GM19351 (cell line): ENCODE data around the gene FGG.

Experiments used
- ATAC-seq: cut with Tn5 transposase; IDR thresholded peaks from one replicate; pipeline ENCODE4 v1.9.1; 2021; ENCODE audit warnings: mild to moderate bottlenecking, moderate library complexity; ENCODE audit not compliant: unreplicated experiment

FGG gene

GRCh38 chr4:154586296-154587033 lies 26.0 kb downstream of the FGG start:
- no peak for ATAC-seq

DNA sequence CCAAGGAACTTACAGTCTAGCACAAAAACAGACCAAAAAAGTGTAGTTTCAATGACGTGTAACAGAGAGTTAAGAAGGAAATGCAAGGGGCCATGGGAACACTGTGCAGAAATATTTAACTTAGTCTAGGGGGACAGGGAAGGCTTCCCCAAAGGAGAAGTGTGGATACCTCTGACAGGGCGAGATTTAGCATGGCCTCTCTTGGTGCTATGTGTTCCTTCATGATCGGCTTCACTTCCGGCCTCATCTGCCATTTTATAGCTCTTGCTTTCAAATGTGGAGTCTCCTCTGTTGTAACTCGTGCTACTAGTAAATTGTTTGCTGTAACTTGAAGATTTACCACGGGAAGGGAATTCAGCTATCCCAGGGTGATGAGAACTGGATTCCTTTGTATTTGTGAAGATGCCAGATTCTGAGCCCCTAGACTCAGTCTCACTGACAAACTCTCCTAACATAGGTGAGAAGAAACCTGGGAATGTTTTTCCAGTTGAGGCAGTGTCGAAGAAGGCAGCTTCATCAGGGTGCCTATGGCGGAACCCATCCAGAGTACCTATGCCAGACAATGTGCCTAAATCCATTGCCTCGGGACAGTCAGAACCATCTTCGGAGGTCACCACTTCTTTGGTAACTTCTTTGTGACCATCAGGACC lies 27.0 kb downstream of the FGG start:
- no peak for ATAC-seq

DNA sequence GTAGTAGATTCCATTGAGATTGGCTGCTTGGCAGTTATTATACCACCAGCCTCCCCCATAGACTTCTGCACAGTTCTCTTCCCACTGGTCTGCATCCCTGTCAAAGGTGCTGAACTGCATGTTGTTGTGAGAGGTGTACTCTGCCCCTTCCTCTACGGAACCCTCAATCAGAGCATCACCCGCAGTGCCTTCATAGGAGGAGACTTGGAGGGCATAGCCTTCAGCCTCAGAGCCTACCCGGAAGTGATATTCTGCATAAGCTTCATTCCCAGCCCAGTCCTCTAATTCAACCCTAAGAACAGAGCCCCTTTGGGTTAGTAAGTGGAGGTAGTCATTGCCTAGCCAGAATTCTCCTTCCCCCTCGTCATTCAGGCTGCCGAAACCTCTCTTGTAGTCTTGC lies 28.2 kb downstream of the FGG start:
- ATAC-seq, result no peak

DNA sequence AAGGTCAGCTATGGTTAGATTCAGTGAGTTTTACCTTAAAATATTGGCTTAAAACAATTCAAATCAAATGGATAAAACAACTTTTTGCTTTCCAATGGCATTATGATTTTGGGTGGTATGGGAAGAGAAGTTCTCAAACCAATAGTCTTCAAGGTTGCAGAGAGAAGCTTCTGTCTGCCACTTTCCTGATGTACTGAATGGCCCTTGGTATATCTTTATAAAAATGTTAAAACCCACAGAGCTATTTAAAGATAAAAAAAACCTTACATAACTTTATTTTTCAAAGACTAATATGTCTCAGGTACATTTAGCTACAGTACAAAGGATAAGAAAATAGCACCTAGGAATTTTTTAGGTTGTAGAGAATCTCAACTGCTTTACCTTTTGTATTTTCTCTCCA lies 28.8 kb downstream of the FGG start:
- ATAC-seq, result no peak

DNA sequence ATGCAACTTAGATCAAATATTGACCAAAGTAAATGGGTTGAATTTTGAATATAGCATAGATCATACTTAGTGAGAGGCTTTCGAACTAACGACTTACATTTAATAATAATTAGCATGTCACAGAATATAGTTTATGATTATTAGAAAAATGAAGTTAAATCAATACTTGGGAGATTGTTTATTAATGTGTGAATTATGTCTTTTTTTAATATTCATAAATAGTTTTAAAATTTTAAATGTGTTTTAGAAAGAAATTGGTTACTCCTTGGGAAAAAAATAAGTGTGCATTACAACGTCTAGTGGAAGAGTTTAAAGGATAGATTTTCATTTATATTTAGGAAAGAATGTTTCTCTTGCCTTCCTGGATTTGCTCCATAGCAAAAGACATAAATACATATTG lies 29.2 kb downstream of the FGG start:
- ATAC-seq, result no peak

DNA sequence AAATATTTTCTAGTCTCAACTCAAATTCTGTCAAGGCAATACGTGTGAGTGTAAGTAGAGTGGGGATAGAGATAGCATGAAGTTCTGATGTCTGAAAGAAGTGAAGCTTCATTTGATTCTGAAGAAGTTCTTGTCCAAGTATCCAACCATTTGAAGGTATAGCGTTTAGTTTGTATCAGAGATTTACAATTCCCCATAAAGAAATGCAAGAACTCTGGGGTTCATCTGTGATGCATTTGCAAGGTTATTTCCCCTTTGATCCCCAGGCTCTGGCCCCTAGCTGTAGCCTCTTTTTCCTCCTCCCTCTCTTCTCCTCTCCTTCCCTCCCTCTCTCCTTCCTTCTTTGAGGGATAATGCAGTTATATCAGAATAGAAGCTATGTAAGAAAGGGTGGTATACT lies 29.7 kb downstream of the FGG start:
- no peak for ATAC-seq

- ATAC-seq, result no peak
Observed at GRCh38 chr4:154579927-154580326, 32.5 kb downstream of the FGG start.

GRCh38 chr4:154578919-154579318 lies 33.5 kb downstream of the FGG start:
- ATAC-seq, result no peak

DNA sequence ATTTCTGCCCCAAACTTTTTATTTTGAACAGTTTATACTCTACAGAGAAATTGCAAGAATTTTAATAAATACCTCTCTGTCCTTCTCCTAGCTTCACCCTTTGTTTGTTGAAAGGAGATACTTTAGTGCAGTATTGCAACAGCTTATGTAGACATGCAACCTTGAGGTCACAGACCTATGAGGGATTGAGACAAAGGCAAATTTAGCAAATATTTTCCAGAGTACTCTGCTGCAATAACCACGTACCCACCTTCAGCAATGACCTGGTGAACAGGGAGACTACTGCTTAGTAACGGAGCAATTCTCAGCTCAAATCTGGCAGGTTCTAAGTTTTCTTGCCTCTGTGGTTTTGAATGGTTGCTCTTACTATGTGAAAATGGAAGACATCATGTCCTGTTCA lies 35.1 kb downstream of the FGG start:
- ATAC-seq, result no peak

GRCh38 chr4:154574311-154574710 lies 38.1 kb downstream of the FGG start:
- ATAC-seq, result no peak

GRCh38 chr4:154573190-154573870 lies 39.1 kb downstream of the FGG start:
- ATAC-seq, result no peak

DNA sequence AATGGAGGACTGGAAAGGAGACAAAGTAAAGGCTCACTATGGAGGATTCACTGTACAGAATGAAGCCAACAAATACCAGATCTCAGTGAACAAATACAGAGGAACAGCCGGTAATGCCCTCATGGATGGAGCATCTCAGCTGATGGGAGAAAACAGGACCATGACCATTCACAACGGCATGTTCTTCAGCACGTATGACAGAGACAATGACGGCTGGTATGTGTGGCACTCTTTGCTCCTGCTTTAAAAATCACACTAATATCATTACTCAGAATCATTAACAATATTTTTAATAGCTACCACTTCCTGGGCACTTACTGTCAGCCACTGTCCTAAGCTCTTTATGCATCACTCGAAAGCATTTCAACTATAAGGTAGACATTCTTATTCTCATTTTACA lies 42.9 kb downstream of the FGG start:
- ATAC-seq, result no peak

DNA sequence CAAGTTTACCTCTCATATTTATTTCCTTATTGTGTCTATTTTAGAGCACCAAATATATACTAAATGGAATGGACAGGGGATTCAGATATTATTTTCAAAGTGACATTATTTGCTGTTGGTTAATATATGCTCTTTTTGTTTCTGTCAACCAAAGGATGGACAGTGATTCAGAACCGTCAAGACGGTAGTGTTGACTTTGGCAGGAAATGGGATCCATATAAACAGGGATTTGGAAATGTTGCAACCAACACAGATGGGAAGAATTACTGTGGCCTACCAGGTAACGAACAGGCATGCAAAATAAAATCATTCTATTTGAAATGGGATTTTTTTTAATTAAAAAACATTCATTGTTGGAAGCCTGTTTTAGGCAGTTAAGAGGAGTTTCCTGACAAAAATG lies 43.4 kb downstream of the FGG start:
- no peak for ATAC-seq

DNA sequence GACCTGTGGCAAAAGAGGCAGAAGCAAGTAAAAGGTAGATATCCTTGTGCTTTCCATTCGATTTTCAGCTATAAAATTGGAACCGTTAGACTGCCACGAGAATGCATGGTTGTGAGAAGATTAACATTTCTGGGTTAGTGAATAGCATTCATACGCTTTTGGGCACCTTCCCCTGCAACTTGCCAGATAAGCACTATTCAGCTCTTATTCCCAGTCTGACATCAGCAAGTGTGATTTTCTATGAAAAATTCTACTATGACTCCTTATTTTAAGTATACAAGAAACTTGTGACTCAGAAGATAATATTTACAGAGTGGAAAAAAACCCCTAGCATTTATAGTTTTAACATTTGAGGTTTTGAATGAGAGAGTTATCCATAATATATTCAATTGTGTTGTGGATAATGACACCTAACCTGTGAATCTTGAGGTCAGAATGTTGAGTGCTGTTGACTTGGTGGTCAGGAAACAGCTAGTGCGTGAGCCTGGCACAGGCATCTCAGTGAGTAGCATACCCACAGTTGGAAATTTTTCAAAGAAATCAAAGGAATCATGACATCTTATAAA lies 45.7 kb downstream of the FGG start:
- ATAC-seq, result no peak

- no peak for ATAC-seq
Observed at GRCh38 chr4:154565704-154566103, 46.8 kb downstream of the FGG start.

- ATAC-seq, result no peak
Observed at GRCh38 chr4:154564311-154564710, 48.1 kb downstream of the FGG start.

DNA sequence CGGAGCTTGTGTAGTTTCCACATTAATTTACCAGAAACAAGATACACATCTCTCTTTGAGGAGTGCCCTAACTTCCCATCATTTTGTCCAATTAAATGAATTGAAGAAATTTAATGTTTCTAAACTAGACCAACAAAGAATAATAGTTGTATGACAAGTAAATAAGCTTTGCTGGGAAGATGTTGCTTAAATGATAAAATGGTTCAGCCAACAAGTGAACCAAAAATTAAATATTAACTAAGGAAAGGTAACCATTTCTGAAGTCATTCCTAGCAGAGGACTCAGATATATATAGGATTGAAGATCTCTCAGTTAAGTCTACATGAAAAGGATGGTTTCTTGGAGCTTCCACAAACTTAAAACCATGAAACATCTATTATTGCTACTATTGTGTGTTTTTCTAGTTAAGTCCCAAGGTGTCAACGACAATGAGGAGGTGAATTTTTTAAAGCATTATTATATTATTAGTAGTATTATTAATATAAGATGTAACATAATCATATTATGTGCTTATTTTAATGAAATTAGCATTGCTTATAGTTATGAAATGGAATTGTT lies 49.7 kb downstream of the FGG start, which contains the start of gene FGB:
FGB (plus strand) TSS at position 315 of the 558 bp plus-strand sequence; CDS start at position 323, 8 bp downstream.
- no peak for ATAC-seq

GRCh38 chr4:154560824-154561231 lies 51.6 kb downstream of the FGG start:
- no peak for ATAC-seq

DNA sequence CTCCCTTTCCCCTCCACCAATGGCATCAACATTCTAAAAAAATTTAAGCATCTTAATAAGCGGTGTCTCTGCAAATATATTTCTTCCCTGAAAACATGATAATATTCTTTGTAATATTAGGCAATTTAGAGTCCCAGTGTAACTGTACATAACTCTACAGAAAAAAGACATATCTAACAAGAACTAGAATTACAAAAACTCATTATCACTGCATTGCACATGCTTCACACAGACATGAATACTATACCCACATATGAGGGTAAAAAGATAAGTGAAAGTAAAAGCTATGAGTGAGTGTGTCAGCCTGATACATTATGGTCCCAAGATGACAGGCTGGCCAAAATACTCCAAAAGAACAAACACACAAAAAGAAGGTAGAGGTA lies 52.0 kb downstream of the FGG start:
- ATAC-seq, result no peak

DNA sequence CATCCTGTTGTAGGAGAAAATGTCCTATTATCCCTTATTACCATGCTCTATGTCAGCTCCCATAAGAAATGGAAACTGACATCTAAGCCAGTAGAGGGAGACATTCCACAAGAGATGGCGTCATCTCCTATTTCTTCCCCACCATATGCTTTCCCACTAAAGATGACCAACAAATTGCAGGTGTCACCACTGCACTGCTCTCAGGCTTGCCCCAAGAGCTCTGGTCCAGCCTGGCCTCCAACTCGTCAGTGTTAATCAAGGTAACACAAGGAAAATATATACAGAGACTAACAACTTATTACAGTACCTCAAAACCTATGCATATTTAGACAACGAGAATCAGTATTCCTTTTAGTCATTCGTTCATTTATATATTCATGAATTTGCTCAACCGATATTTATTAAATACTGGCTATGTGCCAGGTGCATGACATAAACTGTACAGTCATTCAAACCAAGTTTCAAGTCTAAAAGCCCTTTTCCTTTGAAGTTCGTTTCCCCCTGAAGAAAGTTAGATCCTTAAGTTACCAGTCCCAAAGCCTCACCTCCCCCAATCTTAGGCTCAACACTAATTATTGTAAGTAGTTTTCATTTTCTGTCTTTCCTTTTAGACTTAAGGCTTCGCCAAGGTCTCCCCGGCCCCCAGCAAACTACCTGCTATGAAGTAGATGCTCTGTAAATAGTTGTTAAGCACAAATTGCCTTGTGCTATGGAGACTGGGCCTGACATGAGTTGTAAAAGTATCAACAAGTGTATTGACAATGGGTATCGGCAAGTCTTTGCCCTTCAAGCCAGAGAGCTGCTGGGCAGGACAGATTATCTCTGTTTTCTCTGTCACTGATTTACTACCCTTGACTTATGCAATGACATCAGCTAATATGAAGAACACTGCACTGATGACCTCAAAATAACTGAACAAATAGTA lies 52.7 kb downstream of the FGG start:
- peak; percentile 95 for ATAC-seq
